DOHH2 (cell line): ENCODE measurements around the gene IQSEC1.

Experiments used
- EZH2phosphoT487 ChIP-seq: fragments of 200-600 bp; sonication (generic); IDR thresholded peaks from 2 replicates; pipeline ENCODE4 v1.6.1; 2017; ENCODE audit warnings: borderline replicate concordance, mild to moderate bottlenecking, antibody characterized with exemption, low read length, moderate library complexity, mixed read lengths
- TF ChIP-seq, protein P1 (sequence below): fragments of 200-600 bp; sonication (generic); IDR thresholded peaks from one replicate; pipeline ENCODE4 v1.5.1; 2014; ENCODE audit warnings: antibody characterized with exemption, mild to moderate bottlenecking, low read depth, low read length; ENCODE audit not compliant: poor library complexity, severe bottlenecking

DNA sequence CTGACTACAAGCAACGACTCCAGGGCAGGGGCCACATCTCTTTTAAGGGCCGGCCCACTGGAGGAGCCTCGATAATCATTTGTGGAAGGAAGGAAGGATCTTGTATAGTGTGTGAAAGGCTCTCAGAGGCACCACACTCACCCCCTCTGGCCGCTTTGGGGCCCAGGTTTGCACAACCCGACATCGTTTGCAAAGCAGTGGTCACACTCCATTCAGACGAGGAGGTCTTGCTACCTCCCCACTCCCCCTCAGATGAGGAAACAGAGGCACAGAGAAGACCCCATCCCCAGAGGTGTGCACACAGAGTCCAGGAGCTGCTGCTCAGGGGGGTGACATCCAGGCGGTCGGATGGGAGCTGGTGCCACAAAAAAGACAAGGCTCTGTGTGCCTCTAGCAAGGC lies 29.6 kb downstream of the IQSEC1 start:
- TF ChIP-seq, protein P1, sequence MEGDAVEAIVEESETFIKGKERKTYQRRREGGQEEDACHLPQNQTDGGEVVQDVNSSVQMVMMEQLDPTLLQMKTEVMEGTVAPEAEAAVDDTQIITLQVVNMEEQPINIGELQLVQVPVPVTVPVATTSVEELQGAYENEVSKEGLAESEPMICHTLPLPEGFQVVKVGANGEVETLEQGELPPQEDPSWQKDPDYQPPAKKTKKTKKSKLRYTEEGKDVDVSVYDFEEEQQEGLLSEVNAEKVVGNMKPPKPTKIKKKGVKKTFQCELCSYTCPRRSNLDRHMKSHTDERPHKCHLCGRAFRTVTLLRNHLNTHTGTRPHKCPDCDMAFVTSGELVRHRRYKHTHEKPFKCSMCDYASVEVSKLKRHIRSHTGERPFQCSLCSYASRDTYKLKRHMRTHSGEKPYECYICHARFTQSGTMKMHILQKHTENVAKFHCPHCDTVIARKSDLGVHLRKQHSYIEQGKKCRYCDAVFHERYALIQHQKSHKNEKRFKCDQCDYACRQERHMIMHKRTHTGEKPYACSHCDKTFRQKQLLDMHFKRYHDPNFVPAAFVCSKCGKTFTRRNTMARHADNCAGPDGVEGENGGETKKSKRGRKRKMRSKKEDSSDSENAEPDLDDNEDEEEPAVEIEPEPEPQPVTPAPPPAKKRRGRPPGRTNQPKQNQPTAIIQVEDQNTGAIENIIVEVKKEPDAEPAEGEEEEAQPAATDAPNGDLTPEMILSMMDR = no peak
- no peak for TF ChIP-seq EZH2phosphoT487
